HG03342 (cell line): ENCODE measurements around the gene GSDMA.
"Not testable (repeated sequence)": the region's sequence is repeated elsewhere in the genome, so short reads cannot be mapped to it uniquely, and the experiment has no call there.

Source experiments
- ATAC-seq: cut with Tn5 transposase; IDR thresholded peaks from one replicate; pipeline ENCODE4 v1.9.1; 2021; ENCODE audit warnings: mild to moderate bottlenecking, moderate library complexity; ENCODE audit not compliant: unreplicated experiment

GSDMA gene

GRCh38 chr17:39996162-39996561 is 33.4 kb downstream of the GSDMA start:
- ATAC-seq = no peak

GRCh38 chr17:39996800-39997199 is 34.0 kb downstream of the GSDMA start:
- ATAC-seq = no peak

- ATAC-seq = no peak
These were observed 34.7 kb downstream of the GSDMA start for GRCh38 chr17:39997543-39997942.

- no peak for ATAC-seq
These were observed 36.3 kb downstream of the GSDMA start for GRCh38 chr17:39999067-39999466.

- ATAC-seq = no peak
These were observed 37.4 kb downstream of the GSDMA start for GRCh38 chr17:40000161-40000560.

- ATAC-seq = not testable (repeated sequence)
These were observed 38.5 kb downstream of the GSDMA start for GRCh38 chr17:40001335-40001734.

GRCh38 chr17:40004072-40004471 is 41.3 kb downstream of the GSDMA start:
- no peak for ATAC-seq

- ATAC-seq = no peak
These were observed 41.9 kb downstream of the GSDMA start for GRCh38 chr17:40004712-40005111.

GRCh38 chr17:40005520-40005919 is 42.7 kb downstream of the GSDMA start:
- ATAC-seq = no peak

GRCh38 chr17:40010946-40011500 is 48.2 kb downstream of the GSDMA start:
- ATAC-seq = not testable (repeated sequence)

- ATAC-seq = not testable (repeated sequence)
These were observed 49.3 kb downstream of the GSDMA start for GRCh38 chr17:40012017-40012647.

- no peak for ATAC-seq
These were observed 51.7 kb downstream of the GSDMA start for GRCh38 chr17:40014375-40014980.

- ATAC-seq = no peak
These were observed 52.5 kb downstream of the GSDMA start, which contains the start of gene CSF3 for GRCh38 chr17:40015005-40015997. Gene CSF3 (plus strand): TSS chr17:40015440. CDS start chr17:40015475, 35 bp downstream.

- ATAC-seq = no peak
These were observed 53.5 kb downstream of the GSDMA start for GRCh38 chr17:40015998-40016985.

- ATAC-seq = no peak
These were observed 54.7 kb downstream of the GSDMA start for GRCh38 chr17:40017422-40018080.

GRCh38 chr17:40018211-40019121 is 55.7 kb downstream of the GSDMA start:
- ATAC-seq = no peak

- no peak for ATAC-seq
These were observed 56.6 kb downstream of the GSDMA start for GRCh38 chr17:40019140-40019991.
